Upper lobe of right lung (tissue), 1 donor: ENCODE results near the gene SSR4. TPM values are rescaled to one million over a fixed set of nuclear protein-coding genes. Genes with fewer than 3 reads are reported as not detected.
A peak's percentile ranks its signal among the peaks of the same experiment; 100 is the strongest.

ENCODE experiments used
- ATAC-seq: fragments of 200-7000 bp; cut with Tn5 transposase; one replicate; pipeline ENCODE4 v1.9.1; 2020; ENCODE audit warnings: mild to moderate bottlenecking, moderate library complexity
- DNase-seq: peaks from one replicate; pipeline ENCODE4 v3.0.0-alpha.2; 2020
- H3K27ac ChIP-seq: fragments of 200-600 bp; one replicate; pipeline ENCODE4 v1.8.0; 2022
- H3K27me3 ChIP-seq: fragments of 200-600 bp; one replicate; pipeline ENCODE4 v1.8.0; 2022; ENCODE audit warnings: mild to moderate bottlenecking
- H3K36me3 ChIP-seq: fragments of 200-600 bp; one replicate; pipeline ENCODE4 v1.8.0; 2022
- H3K4me1 ChIP-seq: fragments of 200-600 bp; one replicate; pipeline ENCODE4 v1.8.0; 2022
- H3K4me3 ChIP-seq: fragments of 200-600 bp; one replicate; pipeline ENCODE4 v1.8.0; 2022; ENCODE audit warnings: mild to moderate bottlenecking
- H3K9me3 ChIP-seq: fragments of 200-600 bp; one replicate; pipeline ENCODE4 v1.8.0; 2022
- CTCF ChIP-seq: fragments of 200-600 bp; IDR thresholded peaks from one replicate; pipeline ENCODE4 v1.8.0; 2022; ENCODE audit warnings: antibody characterized with exemption
- intact Hi-C: fragments of 100-400 bp; cut with DNase I; formaldehyde crosslinking; loops from one replicate; pipeline ENCODE4 v1.11.0; 2022
- total RNA-seq: library from RNA; stranded (reverse); fragmentation: NEBNext Ultra II Directional; extraction: Animal tissue kit (Norgen Biotek cat#: 25700); gene quantifications from one replicate; pipeline ENCODE4 v1.2.1, GENCODE V29; 2021
- donor health status: DM: no; HTN: yes; CAD: no; lungs with severe emphysema.

The SSR4 gene
- total RNA-seq, 1 donor from 2014 or later = 204 TPM

- intact Hi-C loops = no loop called here
- H3K4me1 ChIP-seq = no peaks in the 10 kb centered on the region
- peak overlapping the region; percentile 36 for H3K4me3 ChIP-seq
- no peak overlapping the region for H3K27ac ChIP-seq
- ATAC-seq = no peak
- no peaks in the 10 kb centered on the region for H3K9me3 ChIP-seq
- no peaks in the 10 kb centered on the region for H3K27me3 ChIP-seq
- no peaks in the 10 kb centered on the region for H3K36me3 ChIP-seq
- DNase-seq = no peak
- no peak for TF ChIP-seq CTCF
Measured at GRCh38 chrX:153829549-153829798, 35.0 kb downstream of the SSR4 start.

- DNase-seq = no peak
- Histone ChIP-seq H3K27me3 (no peaks in the 10 kb centered on the region), H3K9me3 (no peaks in the 10 kb centered on the region), H3K36me3 (no peaks in the 10 kb centered on the region), H3K4me1 (no peaks in the 10 kb centered on the region), H3K27ac (no peak within 1 kb of the TSS), H3K4me3 (peak within 1 kb of the TSS; percentile 36)
- ATAC-seq = peak; percentile 12
- TF ChIP-seq CTCF = no peak
- intact Hi-C loops = no loop called here
Measured at GRCh38 chrX:153829799-153830639, 35.6 kb downstream of the SSR4 start, which contains the start of gene PDZD4. Gene PDZD4, minus strand, starts transcription at chrX:153830544. Its CDS starts 246 bp downstream, at chrX:153830298.

GRCh38 chrX:153830640-153831428, 36.4 kb downstream of the SSR4 start:
- Histone ChIP-seq H3K27me3 (no peaks in the 10 kb centered on the region), H3K27ac (no peak overlapping the region), H3K36me3 (no peaks in the 10 kb centered on the region), H3K9me3 (no peaks in the 10 kb centered on the region), H3K4me3 (no peak overlapping the region), H3K4me1 (no peaks in the 10 kb centered on the region)
- no peak for DNase-seq
- no peak for TF ChIP-seq CTCF
- intact Hi-C loops = no loop called here
- no peak for ATAC-seq

GRCh38 chrX:153831429-153832150, 37.1 kb downstream of the SSR4 start:
- no peak for ATAC-seq
- intact Hi-C loops = no loop called here
- Histone ChIP-seq H3K4me1 (no peaks in the 10 kb centered on the region), H3K36me3 (no peaks in the 10 kb centered on the region), H3K4me3 (no peak overlapping the region), H3K27ac (no peak overlapping the region), H3K9me3 (no peaks in the 10 kb centered on the region), H3K27me3 (no peaks in the 10 kb centered on the region)
- no peak for TF ChIP-seq CTCF
- DNase-seq = no peak

GRCh38 chrX:153832728-153833127, 38.3 kb downstream of the SSR4 start:
- ATAC-seq (no peak), DNase-seq (no peak)
- H3K4me3 ChIP-seq = no peak overlapping the region
- no peaks in the 10 kb centered on the region for H3K9me3 ChIP-seq
- H3K36me3 ChIP-seq = no peaks in the 10 kb centered on the region
- intact Hi-C loops = no loop called here
- H3K27ac ChIP-seq = no peak overlapping the region
- no peaks in the 10 kb centered on the region for H3K4me1 ChIP-seq
- TF ChIP-seq CTCF = no peak
- no peaks in the 10 kb centered on the region for H3K27me3 ChIP-seq
